SHP77 treated with DMSO at 0.1 percent for 48 hours (cell line): ENCODE data around the gene ST13.
"Not testable (repeated sequence)": the region's sequence is repeated elsewhere in the genome, so short reads cannot be mapped to it uniquely, and the experiment has no call there.

ENCODE experiments used
- DNase-seq: peaks from one replicate; lab custom pipeline; 2025; lab: John Stamatoyannopoulos, UW

ST13 gene

GRCh38 chr22:40838486-40838885, 18.0 kb downstream of the ST13 start:
- no peak for DNase-seq

- no peak for DNase-seq
These were observed 21.8 kb downstream of the ST13 start for GRCh38 chr22:40834619-40835018.

- no peak for DNase-seq
These were observed 27.3 kb downstream of the ST13 start for GRCh38 chr22:40829131-40829530.

- no peak for DNase-seq
These were observed 29.3 kb downstream of the ST13 start for GRCh38 chr22:40826984-40827741.

GRCh38 chr22:40826292-40826691, 30.1 kb downstream of the ST13 start:
- not testable (repeated sequence) for DNase-seq

GRCh38 chr22:40823426-40823825, 33.0 kb downstream of the ST13 start:
- DNase-seq = no peak

- peak; percentile 16 for DNase-seq
These were observed 36.8 kb downstream of the ST13 start for GRCh38 chr22:40819599-40820140.

- DNase-seq = peak; percentile 73
These were observed 37.5 kb downstream of the ST13 start, which contains the start of gene SLC25A17 for GRCh38 chr22:40818747-40819598. Gene SLC25A17 (minus strand): TSS chr22:40819346. CDS start chr22:40819248, 98 bp downstream.

- DNase-seq = no peak
These were observed 38.2 kb downstream of the ST13 start for GRCh38 chr22:40818192-40818746.

GRCh38 chr22:40817737-40818136, 38.7 kb downstream of the ST13 start:
- DNase-seq = no peak

GRCh38 chr22:40813912-40814315, 42.5 kb downstream of the ST13 start:
- no peak for DNase-seq

GRCh38 chr22:40808018-40808841, 48.2 kb downstream of the ST13 start:
- no peak for DNase-seq

GRCh38 chr22:40806711-40807110, 49.7 kb downstream of the ST13 start:
- no peak for DNase-seq

GRCh38 chr22:40805699-40806203, 50.7 kb downstream of the ST13 start:
- DNase-seq = no peak

GRCh38 chr22:40805239-40805638, 51.2 kb downstream of the ST13 start:
- no peak for DNase-seq

- DNase-seq = no peak
These were observed 53.1 kb downstream of the ST13 start for GRCh38 chr22:40803321-40803720.

GRCh38 chr22:40799008-40799407, 57.4 kb downstream of the ST13 start:
- DNase-seq = no peak

GRCh38 chr22:40797427-40797826, 59.0 kb downstream of the ST13 start:
- no peak for DNase-seq

- no peak for DNase-seq
These were observed 64.0 kb downstream of the ST13 start for GRCh38 chr22:40792451-40792850.

GRCh38 chr22:40791241-40791640, 65.2 kb downstream of the ST13 start:
- DNase-seq = no peak

GRCh38 chr22:40789131-40789530, 67.3 kb downstream of the ST13 start:
- no peak for DNase-seq
